Right lobe of liver (tissue), 4 donors: ENCODE data around the gene KRT23.

Experiments used
- POLR2A ChIP-seq: fragments of 450-650 bp; IDR thresholded peaks from one replicate; pipeline ENCODE4 v1.6.1; 2017; ENCODE audit warnings: antibody characterized with exemption, mild to moderate bottlenecking
- TF ChIP-seq, protein P1 (sequence below), 4 donors: fragments of 200-600 bp in 3 of 4; fragments of 450-650 bp in 1 of 4; IDR thresholded peaks; one replicate each; pipeline versions ENCODE4 v1.5.1 to v1.8.0; 2016 to 2022; ENCODE audit warnings: antibody characterized with exemption in 4 of 4, mild to moderate bottlenecking in 2 of 4
- donor health status: DM: no; HTN: no; CAD: no.
- donor health status: DM: no; HTN: no; CAD: no.
- donor health status: DM: no; HTN: yes; CAD: no.

DNA sequence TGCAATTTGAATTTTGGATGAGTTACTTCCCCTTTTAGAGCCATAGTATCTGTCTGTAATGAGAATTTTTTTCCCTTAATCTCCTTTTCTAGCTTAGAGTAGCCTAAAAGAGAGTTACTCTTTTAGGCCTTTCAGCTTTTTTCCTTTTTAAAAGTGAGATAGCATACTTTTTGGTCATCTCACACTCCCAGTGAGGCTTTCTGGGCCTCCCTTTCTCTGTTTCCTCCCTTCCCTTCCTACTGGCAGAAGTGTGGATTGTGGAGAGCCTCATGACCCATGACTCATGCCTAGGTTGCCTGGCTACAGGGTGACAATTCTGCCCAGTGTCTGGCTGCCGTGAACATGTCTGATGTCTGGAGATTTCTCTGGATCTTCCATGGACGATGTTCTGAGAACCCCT is 15.2 kb downstream of the KRT23 start:
- TF ChIP-seq, protein P1, sequence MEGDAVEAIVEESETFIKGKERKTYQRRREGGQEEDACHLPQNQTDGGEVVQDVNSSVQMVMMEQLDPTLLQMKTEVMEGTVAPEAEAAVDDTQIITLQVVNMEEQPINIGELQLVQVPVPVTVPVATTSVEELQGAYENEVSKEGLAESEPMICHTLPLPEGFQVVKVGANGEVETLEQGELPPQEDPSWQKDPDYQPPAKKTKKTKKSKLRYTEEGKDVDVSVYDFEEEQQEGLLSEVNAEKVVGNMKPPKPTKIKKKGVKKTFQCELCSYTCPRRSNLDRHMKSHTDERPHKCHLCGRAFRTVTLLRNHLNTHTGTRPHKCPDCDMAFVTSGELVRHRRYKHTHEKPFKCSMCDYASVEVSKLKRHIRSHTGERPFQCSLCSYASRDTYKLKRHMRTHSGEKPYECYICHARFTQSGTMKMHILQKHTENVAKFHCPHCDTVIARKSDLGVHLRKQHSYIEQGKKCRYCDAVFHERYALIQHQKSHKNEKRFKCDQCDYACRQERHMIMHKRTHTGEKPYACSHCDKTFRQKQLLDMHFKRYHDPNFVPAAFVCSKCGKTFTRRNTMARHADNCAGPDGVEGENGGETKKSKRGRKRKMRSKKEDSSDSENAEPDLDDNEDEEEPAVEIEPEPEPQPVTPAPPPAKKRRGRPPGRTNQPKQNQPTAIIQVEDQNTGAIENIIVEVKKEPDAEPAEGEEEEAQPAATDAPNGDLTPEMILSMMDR (IDR thresholded peaks at IDR 0.05), result no peak
- TF ChIP-seq POLR2A, result no peak
